ENCODE data around the gene PPM1H.

PPM1H gene

GRCh38 chr12:62709311-62709710 is 225.6 kb downstream of the PPM1H start:
- DNase-seq, result no peak

GRCh38 chr12:62707939-62708338 is 227.0 kb downstream of the PPM1H start:
- DNase-seq, result no peak

GRCh38 chr12:62705846-62706245 is 229.1 kb downstream of the PPM1H start:
- no peak for DNase-seq

- DNase-seq, result peak; percentile 86
Measured at GRCh38 chr12:62703011-62703380, 232.0 kb downstream of the PPM1H start.

- DNase-seq, result no peak
Measured at GRCh38 chr12:62701492-62701891, 233.5 kb downstream of the PPM1H start.

GRCh38 chr12:62700091-62700880 is 234.7 kb downstream of the PPM1H start:
- peak; percentile 48 for DNase-seq

- peak; percentile 76 for DNase-seq
Measured at GRCh38 chr12:62698701-62699101, 236.2 kb downstream of the PPM1H start.

GRCh38 chr12:62697893-62698292 is 237.1 kb downstream of the PPM1H start:
- DNase-seq, result no peak

- DNase-seq, result no peak
Measured at GRCh38 chr12:62695696-62696095, 239.3 kb downstream of the PPM1H start.

- DNase-seq, result no peak
Measured at GRCh38 chr12:62694632-62695031, 240.3 kb downstream of the PPM1H start.

- DNase-seq, result no peak
Measured at GRCh38 chr12:62694116-62694515, 240.8 kb downstream of the PPM1H start.

GRCh38 chr12:62693376-62694050 is 241.4 kb downstream of the PPM1H start:
- DNase-seq, result no peak

GRCh38 chr12:62692884-62693283 is 242.1 kb downstream of the PPM1H start:
- peak; percentile 97 for DNase-seq

GRCh38 chr12:62691309-62691708 is 243.6 kb downstream of the PPM1H start:
- DNase-seq, result no peak

GRCh38 chr12:62689042-62689839 is 245.7 kb downstream of the PPM1H start:
- peak; percentile 22 for DNase-seq

- peak; percentile 76 for DNase-seq
Measured at GRCh38 chr12:62686938-62687337, 248.0 kb downstream of the PPM1H start.

- DNase-seq, result peak; percentile 96
Measured at GRCh38 chr12:62684570-62685295, 250.2 kb downstream of the PPM1H start.

GRCh38 chr12:62683776-62684569 is 251.0 kb downstream of the PPM1H start:
- DNase-seq, result peak; percentile 91

GRCh38 chr12:62681306-62681705 is 253.6 kb downstream of the PPM1H start:
- no peak for DNase-seq

- no peak for DNase-seq
Measured at GRCh38 chr12:62679608-62680007, 255.3 kb downstream of the PPM1H start.

GRCh38 chr12:62677355-62677754 is 257.6 kb downstream of the PPM1H start:
- DNase-seq, result no peak

Data from fibroblast of skin of right quadriceps (primary cell).